Vagina (tissue), 2 donors: Measurements from ENCODE around the gene SPTBN1.

ENCODE experiments used
- CTCF ChIP-seq, 3 experiments: fragments of 450-650 bp in 2 of 3; fragments of 200-600 bp in 1 of 3; sonication (generic) in 1 of 3; IDR thresholded peaks; one replicate each; pipeline ENCODE4 v1.5.1; 2017 to 2019; ENCODE audit warnings: antibody characterized with exemption in 3 of 3, mild to moderate bottlenecking in 2 of 3, moderate library complexity in 2 of 3
- POLR2AphosphoS5 ChIP-seq, 2 donors: sonication (generic); formaldehyde crosslinking; IDR thresholded peaks; one replicate each; pipeline ENCODE4 v1.9.0; 2017; ENCODE audit warnings: antibody characterized with exemption in 2 of 2, mild to moderate bottlenecking in 2 of 2, low read depth in 1 of 2; ENCODE audit not compliant: insufficient read depth in 1 of 2

- TF ChIP-seq CTCF (IDR thresholded peaks at IDR 0.05) (no peak), POLR2AphosphoS5 (IDR thresholded peaks at IDR 0.05; ENCODE audit: insufficient read depth in 1 of 2, low read depth in 1 of 2) (no peak)
Observed at GRCh38 chr2:54499661-54500060, 43.5 kb downstream of the SPTBN1 start.
